CD4-positive, alpha-beta T cell treated with Interleukin-17A for 1 hour (primary cell): ENCODE results near the gene SPATA20.

ENCODE experiments used
- DNase-seq: peaks from one replicate; pipeline ENCODE4 v3.0.0-alpha.2; 2020

The SPATA20 gene

DNA sequence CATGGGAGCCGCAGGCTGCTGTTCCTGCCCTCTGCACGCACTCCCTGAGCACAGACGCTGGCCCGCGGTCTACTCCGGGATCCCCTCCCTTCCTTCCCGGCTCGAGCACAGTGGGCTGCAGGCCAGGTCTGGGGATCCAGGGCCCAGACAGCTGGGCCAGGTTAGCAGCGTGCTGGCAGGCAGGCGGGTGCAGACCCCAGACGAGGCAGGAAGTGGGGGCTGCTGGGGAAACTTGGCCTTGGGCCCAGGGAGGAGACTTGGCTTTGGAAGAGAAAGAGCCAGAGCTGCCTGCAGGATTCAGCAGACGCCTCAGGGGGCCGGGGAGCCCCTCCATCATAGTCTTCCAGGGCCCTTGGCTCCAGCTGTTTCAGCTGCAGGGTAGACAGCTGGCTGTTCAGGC, 57.5 kb downstream of the SPATA20 start:
- no peak for DNase-seq

DNA sequence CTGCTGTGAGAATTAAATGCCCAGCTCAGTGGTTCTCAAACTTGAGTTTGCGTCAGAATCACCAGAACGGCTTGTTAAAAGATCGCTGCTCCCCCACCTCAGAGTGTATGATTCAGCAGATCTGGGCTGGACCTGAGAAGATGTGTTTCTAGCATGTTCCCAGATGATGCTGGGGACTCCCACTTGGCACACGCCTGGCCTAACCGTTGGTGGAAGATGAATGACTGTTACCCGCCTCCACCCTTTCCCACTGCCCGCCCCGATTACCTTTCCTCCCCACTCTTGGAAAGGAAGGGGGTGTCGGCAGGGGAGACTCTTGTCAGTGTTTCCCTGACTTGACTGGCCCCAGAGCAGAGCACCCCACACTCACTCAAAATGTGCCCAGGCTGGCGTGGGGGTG, 58.5 kb downstream of the SPATA20 start:
- DNase-seq: no peak
